GM11168 (cell line): ENCODE data around the gene ANKRD2.
"Not testable (repeated sequence)": the region's sequence is repeated elsewhere in the genome, so short reads cannot be mapped to it uniquely, and the experiment has no call there.

Source experiments
- in situ Hi-C: fragments of 300-500 bp; cut with MboI; formaldehyde crosslinking; loops from one replicate; pipeline ENCODE4 v1.12.0; 2022; ENCODE audit warnings: low sequenced_read_pairs; ENCODE audit not compliant: unreplicated experiment

ANKRD2 gene

GRCh38 chr10:97572214-97572989 lies at the start of gene ANKRD2:
TSS of gene ANKRD2 (plus strand) at chr10:97572779. CDS start at chr10:97572789, 10 bp downstream.
- in situ Hi-C loops, result no loop called here

GRCh38 chr10:97522937-97523336 lies 49.6 kb upstream of the ANKRD2 start:
- in situ Hi-C loops, result no loop called here

GRCh38 chr10:97525086-97525485 lies 47.5 kb upstream of the ANKRD2 start:
- in situ Hi-C loops, result no loop called here

GRCh38 chr10:97525683-97526110 lies 46.9 kb upstream of the ANKRD2 start:
- in situ Hi-C loops, result no loop called here

- in situ Hi-C loops, result not testable (repeated sequence)
Observed at GRCh38 chr10:97528876-97529275, 43.7 kb upstream of the ANKRD2 start.

GRCh38 chr10:97529685-97530465 lies 42.7 kb upstream of the ANKRD2 start:
- in situ Hi-C loops, result no loop called here

- in situ Hi-C loops, result no loop called here
Observed at GRCh38 chr10:97531401-97531986, 41.1 kb upstream of the ANKRD2 start.

- in situ Hi-C loops, result no loop called here
Observed at GRCh38 chr10:97532935-97533671, 39.5 kb upstream of the ANKRD2 start.

- in situ Hi-C loops, result no loop called here
Observed at GRCh38 chr10:97533888-97534287, 38.7 kb upstream of the ANKRD2 start.

GRCh38 chr10:97534746-97535367 lies 37.7 kb upstream of the ANKRD2 start:
- in situ Hi-C loops, result no loop called here

- in situ Hi-C loops, result no loop called here
Observed at GRCh38 chr10:97537186-97537869, 35.3 kb upstream of the ANKRD2 start.

GRCh38 chr10:97538411-97538810 lies 34.2 kb upstream of the ANKRD2 start:
- in situ Hi-C loops, result no loop called here

- in situ Hi-C loops, result no loop called here
Observed at GRCh38 chr10:97538839-97539238, 33.7 kb upstream of the ANKRD2 start.

GRCh38 chr10:97539523-97540200 lies 32.9 kb upstream of the ANKRD2 start:
- in situ Hi-C loops, result no loop called here

- in situ Hi-C loops, result no loop called here
Observed at GRCh38 chr10:97540669-97541500, 31.7 kb upstream of the ANKRD2 start.

GRCh38 chr10:97542169-97543024 lies 30.2 kb upstream of the ANKRD2 start:
- in situ Hi-C loops, result no loop called here

GRCh38 chr10:97543025-97543546 lies 29.5 kb upstream of the ANKRD2 start:
- in situ Hi-C loops, result no loop called here
